Femur (tissue), 1 donor: ENCODE data around the gene MEF2D.

Experiments used
- DNase-seq: peaks from one replicate; pipeline ENCODE4 v3.0.0-alpha.2; 2017

MEF2D gene

DNA sequence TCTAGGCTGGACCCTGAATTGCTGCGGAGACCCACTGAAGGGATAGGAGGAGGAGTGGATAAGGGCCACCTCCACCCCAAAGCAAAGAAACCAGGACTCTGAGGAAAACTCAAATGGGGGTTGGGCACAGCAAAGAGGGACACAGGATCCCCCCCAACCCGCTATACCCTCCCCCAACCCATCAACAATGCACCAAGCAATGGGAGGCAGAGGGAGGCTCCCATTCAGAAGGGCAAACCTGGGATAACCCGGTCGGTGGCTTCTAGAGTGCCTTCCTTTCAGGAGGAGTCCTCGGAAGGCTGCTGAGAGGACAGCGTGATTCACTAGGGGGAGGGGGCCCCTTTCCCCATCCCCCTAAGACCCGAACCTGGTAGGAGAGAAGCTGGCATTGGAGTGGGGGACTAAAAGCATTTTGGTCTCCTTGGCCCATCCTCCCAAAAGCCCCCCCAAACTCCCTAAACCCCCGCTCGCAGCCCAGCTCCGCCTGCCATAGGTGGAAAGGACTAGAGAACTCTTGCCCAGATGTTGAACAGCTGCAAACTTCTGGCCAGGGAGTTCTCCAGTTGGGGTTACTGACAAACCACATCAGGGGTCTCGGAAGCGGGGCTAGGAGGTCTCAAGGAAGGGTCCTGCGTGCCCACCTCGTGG is 1.3 kb downstream of the MEF2D start:
- no peak for DNase-seq

- peak; percentile 69 for DNase-seq
Measured at GRCh38 chr1:156498432-156499193, 2.0 kb downstream of the MEF2D start.

DNA sequence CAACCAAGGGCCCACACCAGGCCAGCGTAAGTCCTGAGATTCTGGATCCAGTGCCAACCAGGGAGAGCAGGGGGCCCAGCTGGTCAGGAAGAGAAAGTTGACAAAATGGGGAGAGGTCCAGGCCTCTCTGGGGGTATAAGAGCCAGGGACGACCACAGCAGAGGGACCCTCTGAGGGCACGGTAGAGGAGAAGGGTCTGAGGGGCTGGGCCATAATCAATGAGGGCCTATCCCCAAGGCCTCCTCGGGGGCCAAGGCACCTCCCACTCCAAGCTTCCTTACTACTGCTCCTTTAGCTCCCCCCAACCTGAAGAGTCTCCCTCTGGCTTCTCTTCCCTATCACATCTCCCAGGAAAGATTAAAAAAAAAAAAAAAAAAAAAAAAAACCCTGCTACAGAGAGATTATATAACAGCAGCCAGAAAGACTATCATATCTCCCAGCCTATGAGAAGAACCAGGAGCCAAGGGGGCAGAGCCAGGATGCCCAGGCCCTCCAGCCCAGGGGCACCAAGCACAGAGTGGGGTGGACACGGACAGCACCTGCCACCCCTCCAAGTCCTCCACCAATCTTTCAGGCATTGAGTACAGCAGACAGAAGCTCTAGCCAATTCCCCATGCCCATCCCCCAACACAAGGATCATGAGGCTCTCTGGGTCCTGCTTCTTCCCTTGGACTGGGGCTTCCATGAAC is 2.7 kb downstream of the MEF2D start:
- DNase-seq = no peak

GRCh38 chr1:156497078-156497742 is 3.4 kb downstream of the MEF2D start:
- DNase-seq = no peak

- DNase-seq = no peak
Measured at GRCh38 chr1:156496211-156496761, 4.3 kb downstream of the MEF2D start.

- DNase-seq = no peak
Measured at GRCh38 chr1:156495401-156496140, 5.0 kb downstream of the MEF2D start.

GRCh38 chr1:156494309-156494895 is 6.2 kb downstream of the MEF2D start:
- no peak for DNase-seq

- no peak for DNase-seq
Measured at GRCh38 chr1:156493742-156494141, 6.8 kb downstream of the MEF2D start.

DNA sequence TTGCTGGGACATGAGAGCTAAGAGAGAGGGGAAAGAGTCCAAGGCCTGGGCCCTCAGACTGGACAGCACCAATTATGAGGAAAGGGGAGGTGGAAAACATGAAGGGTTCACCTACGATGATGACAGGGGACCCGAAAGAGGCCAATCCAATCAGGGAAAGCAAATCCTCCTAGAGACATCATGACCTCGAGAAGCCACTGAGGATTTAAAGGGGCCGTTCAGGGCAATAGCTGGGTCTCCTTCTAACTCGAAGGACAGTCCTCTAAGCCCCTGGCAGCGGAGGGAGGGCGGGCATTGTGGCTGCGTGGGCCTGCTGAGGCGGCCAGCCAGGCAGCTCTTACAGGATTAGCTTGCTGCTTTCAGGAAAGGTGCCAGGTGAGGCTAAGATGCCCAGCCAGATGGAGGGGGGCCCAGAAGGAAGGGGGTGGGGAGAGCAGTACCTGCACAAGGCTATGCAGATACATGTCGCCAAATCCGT is 7.4 kb downstream of the MEF2D start:
- DNase-seq = peak; percentile 69

GRCh38 chr1:156492591-156493080 is 7.9 kb downstream of the MEF2D start:
- peak; percentile 75 for DNase-seq

- no peak for DNase-seq
Measured at GRCh38 chr1:156492013-156492590, 8.5 kb downstream of the MEF2D start.

GRCh38 chr1:156491151-156491949 is 9.2 kb downstream of the MEF2D start:
- DNase-seq = no peak

DNA sequence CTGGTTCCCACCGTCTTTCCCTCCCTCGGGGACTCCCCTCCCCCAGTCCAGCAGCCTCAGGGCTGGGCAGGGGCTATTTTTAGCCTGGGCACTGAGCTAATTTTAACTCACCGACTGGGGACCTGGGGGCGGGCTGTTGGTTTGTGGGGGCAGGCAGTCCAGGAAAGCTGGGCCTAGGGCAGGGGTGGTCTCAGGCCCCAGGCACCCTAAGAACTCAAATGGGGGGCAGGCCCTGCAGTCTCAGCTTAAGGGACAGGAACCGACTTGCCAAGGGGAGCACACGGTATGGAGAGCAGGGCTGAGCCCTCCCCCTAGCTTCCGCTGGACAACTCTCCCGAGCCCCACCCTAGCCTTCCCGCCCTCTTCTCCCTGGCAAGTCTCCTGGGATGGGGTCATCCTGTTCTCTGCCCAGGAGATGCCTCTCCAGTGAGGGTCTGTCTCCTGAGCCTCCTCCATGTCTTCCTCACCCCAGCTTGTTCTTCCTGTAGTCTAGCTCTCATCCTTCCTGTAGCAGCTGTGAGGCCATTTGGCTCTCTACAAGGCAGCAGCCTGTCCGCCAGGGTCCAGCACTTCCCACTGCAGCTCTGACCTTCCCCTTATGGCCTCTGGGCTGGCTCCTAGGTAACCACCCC is 10.1 kb downstream of the MEF2D start:
- DNase-seq = peak; percentile 75

GRCh38 chr1:156489935-156490293 is 10.7 kb downstream of the MEF2D start:
- DNase-seq = no peak

DNA sequence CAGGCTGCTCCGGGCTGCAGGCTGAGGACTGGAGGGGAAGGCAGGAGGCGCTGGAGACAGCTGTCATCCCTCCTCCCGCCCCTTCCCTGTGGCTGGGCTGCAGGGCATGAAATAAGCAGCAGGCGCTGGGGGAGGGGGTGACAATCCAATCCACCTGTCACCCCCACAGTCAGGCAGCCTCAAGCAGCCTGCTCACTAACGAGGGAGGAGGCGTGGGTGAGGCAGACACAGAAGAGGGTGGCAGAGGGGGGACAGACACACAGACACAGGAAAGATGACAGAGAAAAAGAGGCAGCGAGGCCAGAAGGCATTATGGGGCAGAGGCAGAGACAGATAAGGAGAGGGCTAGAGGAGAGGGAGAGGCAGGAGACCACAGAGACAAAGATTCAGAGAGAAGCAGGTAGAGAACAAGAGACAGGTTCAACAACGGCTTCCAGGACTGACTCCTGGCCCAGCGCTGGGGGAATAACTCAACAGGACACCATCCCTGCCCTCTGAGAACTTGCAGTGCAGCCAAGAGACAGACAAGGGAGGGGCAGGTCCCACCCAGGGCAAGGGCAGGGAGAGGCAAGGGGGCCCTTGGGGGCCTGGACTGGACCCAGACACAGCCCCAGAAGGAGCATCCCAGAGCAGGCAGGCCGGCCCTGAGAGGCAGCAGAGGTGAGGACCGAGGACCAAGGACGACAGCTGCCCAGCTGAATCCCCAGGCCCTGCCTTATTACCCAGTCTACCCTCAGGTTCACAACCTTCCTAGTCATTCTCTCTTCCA is 11.2 kb downstream of the MEF2D start:
- peak; percentile 83 for DNase-seq

DNA sequence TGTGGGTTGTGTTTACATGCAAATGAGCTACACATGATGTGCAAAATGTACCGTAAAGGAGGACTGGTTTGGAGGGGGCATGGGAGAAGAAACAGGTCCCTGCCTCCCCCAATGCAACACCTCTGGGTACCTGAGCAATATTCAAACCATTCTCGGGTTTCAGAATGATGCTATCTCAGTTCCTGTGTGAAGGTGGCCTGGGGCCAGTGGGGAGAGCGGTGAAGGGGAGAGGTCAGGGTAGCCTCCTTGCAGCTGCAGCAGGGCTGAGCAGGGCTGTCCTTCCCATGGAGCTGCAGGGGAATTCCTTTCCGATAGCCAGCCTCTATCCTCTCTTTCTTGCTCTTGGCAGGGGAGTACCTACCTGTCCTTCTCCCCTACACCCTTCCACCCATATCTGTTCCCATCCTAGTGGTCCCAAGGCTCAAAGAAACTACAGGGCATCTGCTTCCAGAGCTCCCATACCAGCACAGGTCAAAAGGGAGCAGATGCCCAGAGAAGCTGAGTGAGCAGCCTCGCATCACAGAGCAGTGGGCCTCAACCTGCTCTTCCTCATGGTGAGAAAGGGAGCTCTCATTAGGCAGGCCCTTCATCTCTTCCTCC is 11.9 kb downstream of the MEF2D start:
- DNase-seq = no peak

DNA sequence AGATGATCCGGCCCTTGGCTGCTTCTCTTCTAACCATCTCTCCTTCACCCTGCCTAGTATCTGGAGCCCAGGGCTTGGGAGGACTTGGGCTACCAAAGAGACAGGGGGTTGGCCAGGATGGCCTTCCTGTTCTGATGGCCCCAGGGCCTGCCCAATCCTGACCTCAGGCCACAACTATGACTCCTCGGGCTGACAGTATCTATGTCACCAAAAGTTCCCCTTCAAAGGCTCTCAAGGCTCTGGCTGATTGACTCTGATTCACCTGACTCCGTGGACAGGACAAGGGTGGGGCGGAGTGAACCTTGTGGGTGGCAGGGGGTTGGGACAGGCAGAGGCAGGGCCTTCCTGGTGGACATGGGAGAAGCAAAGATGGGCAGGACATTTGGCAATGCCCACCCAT is 12.7 kb downstream of the MEF2D start:
- no peak for DNase-seq
